Gastroesophageal sphincter (tissue), 4 donors: ENCODE data around the gene TAF11. TPM values are rescaled to one million over a fixed set of nuclear protein-coding genes. Genes with fewer than 3 reads are reported as not detected.

ENCODE experiments used
- ATAC-seq: fragments of 150-250 bp; one replicate; pipeline ENCODE4 v1.9.1; 2016; ENCODE audit warnings: mild to moderate bottlenecking, moderate library complexity
- H3K27ac ChIP-seq, 4 donors: fragments of 200-600 bp; sonication (generic) in 3 of 4; 1 replicate in 3 of 4; 2 replicates in 1 of 4; pipeline ENCODE4 v1.5.1; 2016 to 2019
- H3K27me3 ChIP-seq: fragments of 200-600 bp; sonication (generic); one replicate; pipeline ENCODE4 v1.5.1; 2019
- H3K36me3 ChIP-seq, 2 donors: fragments of 200-600 bp; sonication (generic); one replicate each; pipeline ENCODE4 v1.5.1; 2019; ENCODE audit warnings: control low read depth in 1 of 2
- H3K4me1 ChIP-seq, 3 donors: fragments of 200-600 bp; sonication (generic); 1 replicate in 2 of 3; 2 replicates in 1 of 3; pipeline ENCODE4 v1.5.1; 2016 to 2019; ENCODE audit warnings: control low read depth in 2 of 3
- H3K4me3 ChIP-seq, 2 donors: fragments of 200-600 bp; sonication (generic); one replicate each; pipeline ENCODE4 v1.5.1; 2019; ENCODE audit warnings: mild to moderate bottlenecking in 1 of 2, moderate library complexity in 1 of 2
- H3K9me3 ChIP-seq, 3 donors: fragments of 200-600 bp; sonication (generic); one replicate each; pipeline ENCODE4 v1.5.1; 2017 to 2019; ENCODE audit warnings: control low read depth in 2 of 3
- CTCF ChIP-seq, 4 experiments: fragments of 200-600 bp in 2 of 4; fragments of 450-650 bp in 2 of 4; sonication (generic) in 1 of 4; IDR thresholded peaks; one replicate each; pipeline ENCODE4 v1.5.1; 2017 to 2019; ENCODE audit warnings: antibody characterized with exemption in 4 of 4, mild to moderate bottlenecking in 2 of 4, moderate library complexity in 2 of 4
- EP300 ChIP-seq: sonication (generic); formaldehyde crosslinking; IDR thresholded peaks from one replicate; pipeline ENCODE4 v1.6.1; 2017; ENCODE audit warnings: antibody characterized with exemption, mild to moderate bottlenecking
- POLR2A ChIP-seq, 2 donors: fragments of 450-650 bp; IDR thresholded peaks; one replicate each; pipeline ENCODE4 v1.6.1; 2017; ENCODE audit warnings: antibody characterized with exemption in 2 of 2, mild to moderate bottlenecking in 2 of 2, moderate library complexity in 1 of 2
- POLR2AphosphoS5 ChIP-seq: sonication (generic); formaldehyde crosslinking; IDR thresholded peaks from one replicate; pipeline ENCODE4 v1.6.1; 2017; ENCODE audit warnings: antibody characterized with exemption
- WGBS, 2 donors: methylation state at CpG; one replicate each; pipeline ENCODE4 v1.1.5; 2018; ENCODE audit warnings: low coverage in 1 of 2; 5-methylcytosine and 5-hydroxymethylcytosine counted together
- total RNA-seq, 4 donors: library from RNA; depleted of rRNA; stranded (reverse); fragments of >200 nt; gene quantifications; one replicate each; pipeline ENCODE4 v1.1.0, GENCODE V29; 2016

The TAF11 gene
- total RNA-seq, 4 donors from 2014 or later, result 20.9 to 25.6 (median 23.2) TPM

DNA sequence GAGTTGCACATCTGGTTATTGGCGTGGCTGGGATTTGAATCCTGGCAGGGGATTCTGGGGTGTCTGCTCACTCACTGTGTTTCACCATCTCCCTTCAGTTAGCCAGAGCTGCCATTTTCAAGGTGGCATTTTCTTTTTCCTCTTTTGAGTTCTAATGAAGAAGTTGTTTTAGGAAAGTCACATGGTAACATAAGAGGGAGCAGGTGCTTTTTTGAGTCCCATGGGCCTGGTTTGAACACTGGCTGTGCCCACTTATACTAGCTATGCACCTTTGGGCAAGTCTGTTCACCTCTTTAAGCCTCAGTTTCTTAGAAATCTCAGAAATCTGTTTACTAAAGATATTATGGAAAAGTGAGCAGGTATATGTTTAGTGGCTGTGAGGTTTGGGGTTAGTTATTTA, 40.9 kb upstream of the TAF11 start:
- WGBS, 2 donors, result 90% methylated on average over 1 of the region's 1 CpG; no CpG with 5 or more reads in 1 of the 2 donors
- no peaks in the 10 kb centered on the region for H3K9me3 ChIP-seq
- no peaks in the 10 kb centered on the region for H3K27me3 ChIP-seq
- H3K36me3 ChIP-seq, result no peaks in the 10 kb centered on the region
- no peak overlapping the region for H3K27ac ChIP-seq
- no peak for TF ChIP-seq POLR2AphosphoS5
- TF ChIP-seq POLR2A (IDR thresholded peaks at IDR 0.05), result no peak
- no peak for TF ChIP-seq CTCF (IDR thresholded peaks at IDR 0.05)
- no peak for TF ChIP-seq EP300
- no peak overlapping the region for H3K4me3 ChIP-seq
- ATAC-seq, result no peak
- peaks cover 0 to under 1% (median 0%) of the 10 kb centered on the region in 3 donors for H3K4me1 ChIP-seq

DNA sequence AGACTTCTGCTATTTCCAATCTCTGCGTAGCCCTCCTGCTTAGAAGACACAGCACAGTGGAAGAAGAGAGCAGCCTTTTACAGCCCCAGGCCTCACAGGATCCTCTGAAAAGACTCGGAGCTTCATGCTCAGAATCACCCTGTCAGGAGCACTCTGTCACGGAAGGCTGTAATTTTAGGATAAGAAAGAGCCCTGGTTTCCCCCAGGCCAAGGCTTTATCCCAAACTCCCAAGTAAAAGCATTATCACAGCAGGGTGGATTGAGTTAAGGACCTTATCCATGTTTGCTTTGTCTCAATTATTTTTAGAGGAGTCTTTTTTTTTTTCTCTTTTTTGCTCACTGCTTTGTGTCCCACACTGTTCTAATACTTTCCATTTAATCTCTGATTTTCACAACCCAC, 40.4 kb upstream of the TAF11 start:
- no peak for ATAC-seq
- H3K27ac ChIP-seq, result no peak overlapping the region
- 89 to 100% methylated on average over 1 to 3 of the region's 3 CpGs for WGBS, 2 donors

DNA sequence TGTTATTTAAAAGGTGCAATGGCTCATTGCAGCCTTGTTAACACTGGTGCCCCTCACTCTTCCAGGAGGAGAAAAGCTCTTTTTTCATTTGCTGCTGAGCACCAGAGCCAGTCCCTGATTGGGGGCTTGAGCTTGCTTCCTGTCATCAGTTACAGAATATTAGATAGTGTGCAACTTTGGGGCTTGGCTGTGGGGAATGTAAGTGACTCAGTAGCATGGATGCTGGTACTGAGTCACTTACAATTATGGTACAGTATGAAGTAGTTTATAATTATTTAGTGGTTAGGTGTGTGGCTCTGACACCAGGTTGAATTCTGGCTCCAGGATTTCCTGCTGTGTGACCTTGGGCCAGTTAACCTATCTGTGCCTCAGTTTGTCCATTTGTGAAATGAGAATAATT, 38.8 kb upstream of the TAF11 start:
- Histone ChIP-seq H3K4me1 (no peaks in the 10 kb centered on the region), H3K36me3 (no peaks in the 10 kb centered on the region), H3K27me3 (no peaks in the 10 kb centered on the region), H3K4me3 (no peak overlapping the region), H3K9me3 (no peaks in the 10 kb centered on the region), H3K27ac (no peak overlapping the region)
- ATAC-seq, result no peak
- TF ChIP-seq POLR2A (IDR thresholded peaks at IDR 0.05), result no peak
- no peak for TF ChIP-seq CTCF (IDR thresholded peaks at IDR 0.05)
- no peak for TF ChIP-seq POLR2AphosphoS5
- no peak for TF ChIP-seq EP300

More for the DNA sequence above, 40.4 kb upstream of the TAF11 start:
- TF ChIP-seq EP300 (no peak), CTCF (IDR thresholded peaks at IDR 0.05) (no peak), POLR2AphosphoS5 (no peak), POLR2A (IDR thresholded peaks at IDR 0.05) (no peak)
- H3K4me3 ChIP-seq, result no peak overlapping the region
- H3K9me3 ChIP-seq, result no peaks in the 10 kb centered on the region
- H3K36me3 ChIP-seq, result no peaks in the 10 kb centered on the region
- H3K27me3 ChIP-seq, result no peaks in the 10 kb centered on the region
- H3K4me1 ChIP-seq, result no peaks in the 10 kb centered on the region

GRCh38 chr6:34924831-34925625, 37.2 kb upstream of the TAF11 start:
- 91 to 95% methylated on average over 9 of the region's 9 CpGs for WGBS, 2 donors
- ATAC-seq, result no peak
- Histone ChIP-seq H3K27ac (no peak overlapping the region), H3K27me3 (no peaks in the 10 kb centered on the region), H3K4me3 (no peak overlapping the region), H3K4me1 (no peaks in the 10 kb centered on the region), H3K9me3 (no peaks in the 10 kb centered on the region), H3K36me3 (no peaks in the 10 kb centered on the region)
- TF ChIP-seq EP300 (no peak), POLR2AphosphoS5 (no peak), POLR2A (IDR thresholded peaks at IDR 0.05) (no peak), CTCF (IDR thresholded peaks at IDR 0.05) (no peak)

GRCh38 chr6:34922177-34922663, 34.4 kb upstream of the TAF11 start:
- 65 to 67% methylated on average over 3 of the region's 3 CpGs for WGBS, 2 donors
- no peak for ATAC-seq
- H3K36me3 ChIP-seq, result no peaks in the 10 kb centered on the region

More at GRCh38 chr6:34922177-34922663, 34.4 kb upstream of the TAF11 start:
- Histone ChIP-seq H3K9me3 (no peaks in the 10 kb centered on the region), H3K27me3 (no peaks in the 10 kb centered on the region), H3K27ac (no peak overlapping the region), H3K4me1 (peaks cover 0 to 19% (median 4%) of the 10 kb centered on the region in 3 donors), H3K4me3 (no peak overlapping the region)
- TF ChIP-seq POLR2A (IDR thresholded peaks at IDR 0.05), result no peak
- TF ChIP-seq POLR2AphosphoS5, result no peak
- no peak for TF ChIP-seq CTCF (IDR thresholded peaks at IDR 0.05)
- no peak for TF ChIP-seq EP300
